HepG2 (cell line): Measurements from ENCODE around the gene STK40. TPM values are rescaled to one million over a fixed set of nuclear protein-coding genes. Genes with fewer than 3 reads are reported as not detected.

Experiments used
- ELF1 ChIP-seq: sonication (generic); formaldehyde crosslinking; IDR thresholded peaks from 2 replicates; pipeline ENCODE4 v1.4.0; 2020; ENCODE audit warnings: missing genetic modification reagents
- FOSL1 ChIP-seq: sonication (generic); formaldehyde crosslinking; IDR thresholded peaks from 2 replicates; pipeline ENCODE4 v1.9.0; 2021; ENCODE audit warnings: missing genetic modification reagents, borderline replicate concordance
- FOSL2 ChIP-seq: sonication (generic); formaldehyde crosslinking; IDR thresholded peaks from 2 replicates; pipeline ENCODE4 v1.4.0; 2020; ENCODE audit warnings: missing genetic modification reagents
- HIVEP1 ChIP-seq: sonication (generic); formaldehyde crosslinking; IDR thresholded peaks from 2 replicates; pipeline ENCODE4 v1.4.0; 2020; ENCODE audit warnings: mild to moderate bottlenecking, missing genetic modification reagents
- MTA1 ChIP-seq: sonication (generic); formaldehyde crosslinking; IDR thresholded peaks from 2 replicates; pipeline ENCODE4 v1.4.0; 2020; ENCODE audit warnings: missing genetic modification reagents, mild to moderate bottlenecking, borderline replicate concordance
- SAFB2 ChIP-seq: sonication (generic); formaldehyde crosslinking; IDR thresholded peaks from 2 replicates; pipeline ENCODE4 v1.5.1; 2020; ENCODE audit warnings: missing genetic modification reagents, low read depth, mild to moderate bottlenecking, borderline replicate concordance
- SALL2 ChIP-seq: sonication (generic); formaldehyde crosslinking; IDR thresholded peaks from 2 replicates; pipeline ENCODE4 v1.8.1; 2023; ENCODE audit warnings: mild to moderate bottlenecking, missing genetic modification reagents, inconsistent platforms
- TBL1XR1 ChIP-seq: fragments of 150-350 bp; IDR thresholded peaks from 2 replicates; pipeline ENCODE4 v1.6.1; 2014; ENCODE audit warnings: borderline replicate concordance, low read length; ENCODE audit not compliant: partially characterized antibody
- TBX3 ChIP-seq: fragments of 450-650 bp; IDR thresholded peaks from 2 replicates; pipeline ENCODE4 v1.6.1; 2017; ENCODE audit warnings: antibody characterized with exemption, mild to moderate bottlenecking, inconsistent platforms, borderline replicate concordance
- ZBTB33 ChIP-seq: sonication (generic); formaldehyde crosslinking; IDR thresholded peaks from 2 replicates; pipeline ENCODE4 v1.4.0; 2020; ENCODE audit warnings: missing genetic modification reagents
- ZNF136 ChIP-seq: sonication (generic); formaldehyde crosslinking; IDR thresholded peaks from 2 replicates; pipeline ENCODE4 v1.8.1; 2022; ENCODE audit warnings: low read depth, mild to moderate bottlenecking, moderate library complexity, missing genetic modification reagents
- ZNF570 ChIP-seq: sonication (generic); formaldehyde crosslinking; IDR thresholded peaks from 2 replicates; pipeline ENCODE4 v1.4.0; 2020; ENCODE audit warnings: mild to moderate bottlenecking, missing genetic modification reagents, borderline replicate concordance
- ZNF790 ChIP-seq: sonication (generic); formaldehyde crosslinking; IDR thresholded peaks from 2 replicates; pipeline ENCODE4 v1.8.0; 2022; ENCODE audit warnings: missing genetic modification reagents, mild to moderate bottlenecking, borderline replicate concordance
- polyA plus RNA-seq, 8 experiments: library from polyadenylated mRNA; depleted of rRNA in 3 of 8; stranded (reverse) in 7 of 8; unstranded in 1 of 8; fragments of >200 nt; fragmentation: Illumina TruSeq in 4 of 8; extraction: Trizol in 4 of 8; gene quantifications; 2 replicates each; pipeline versions ENCODE4 v1.2.1 to v1.2.3, GENCODE V29; 2011 to 2016; ENCODE audit warnings: low read depth in 4 of 8, missing spikeins in 1 of 8, mixed read lengths in 1 of 8; ENCODE audit not compliant: insufficient read depth in 1 of 8
- total RNA-seq, 5 experiments: library from RNA; depleted of rRNA; stranded (reverse); fragments of >200 nt; fragmentation: Illumina TruSeq; extraction: Trizol; gene quantifications; 2 replicates each; pipeline ENCODE4 v1.2.3, GENCODE V29; 2016; ENCODE audit warnings: low read depth in 1 of 5
- TF ChIP-seq, protein P1 (sequence below): sonication (generic); formaldehyde crosslinking; IDR thresholded peaks from one replicate; pipeline ENCODE4 v1.5.1; 2020; ENCODE audit warnings: mild to moderate bottlenecking, missing genetic modification reagents; ENCODE audit errors: not compliant biosample characterization
- TF ChIP-seq, protein P2 (sequence below): sonication (generic); formaldehyde crosslinking; IDR thresholded peaks from 2 replicates; pipeline ENCODE4 v1.5.1; 2020; ENCODE audit warnings: mild to moderate bottlenecking, moderate library complexity, missing genetic modification reagents
- TF ChIP-seq, protein P3 (sequence below): sonication (generic); formaldehyde crosslinking; conservative IDR thresholded peaks from 2 replicates; pipeline ENCODE4 v1.4.0; 2020; ENCODE audit warnings: missing genetic modification reagents

The STK40 gene
- total and polyA plus RNA-seq, 2 of the 13 experiments (the other 11 are each of a cell fraction or from before 2014, with no cell fraction given), result 33.8 to 35.1 TPM

DNA sequence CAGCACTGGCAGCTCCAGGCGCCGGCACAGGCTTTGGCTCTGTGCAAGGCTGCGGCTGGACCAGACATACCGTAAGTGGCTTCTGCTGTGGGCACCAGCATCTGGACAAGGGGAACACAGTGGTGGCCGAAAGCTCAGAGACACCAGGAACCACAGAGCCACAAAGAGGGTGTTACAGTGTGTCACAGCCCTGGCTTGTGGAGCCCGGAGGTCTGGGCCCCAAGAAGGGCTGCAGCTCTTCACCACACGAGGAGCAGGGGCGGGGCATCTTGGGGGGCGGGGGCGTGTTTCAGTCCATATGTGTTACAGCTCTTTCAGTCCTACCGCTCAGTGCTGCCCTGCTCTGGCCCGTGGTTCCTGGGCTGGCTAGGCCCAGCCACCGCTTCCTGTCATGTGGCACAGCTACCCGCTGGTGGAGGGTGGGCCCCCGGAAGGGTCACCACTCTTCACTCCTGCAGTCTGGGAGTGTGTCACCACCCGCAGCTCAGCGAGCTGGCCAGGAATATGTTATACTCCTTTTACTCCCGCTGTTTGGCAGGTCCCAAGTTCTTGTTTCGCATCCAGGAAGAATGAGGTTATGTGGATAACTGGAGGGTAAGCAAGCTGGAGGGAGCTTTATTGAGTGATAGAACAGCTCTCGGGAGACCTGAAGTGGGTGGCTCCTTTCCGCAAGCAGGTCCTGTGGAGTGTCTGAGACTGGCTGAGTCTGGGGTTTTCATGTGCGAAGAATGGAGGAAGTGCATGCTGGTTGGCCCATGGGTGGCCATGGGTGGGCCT lies 15.3 kb upstream of the STK40 start (continued):
- TF ChIP-seq, protein P1, sequence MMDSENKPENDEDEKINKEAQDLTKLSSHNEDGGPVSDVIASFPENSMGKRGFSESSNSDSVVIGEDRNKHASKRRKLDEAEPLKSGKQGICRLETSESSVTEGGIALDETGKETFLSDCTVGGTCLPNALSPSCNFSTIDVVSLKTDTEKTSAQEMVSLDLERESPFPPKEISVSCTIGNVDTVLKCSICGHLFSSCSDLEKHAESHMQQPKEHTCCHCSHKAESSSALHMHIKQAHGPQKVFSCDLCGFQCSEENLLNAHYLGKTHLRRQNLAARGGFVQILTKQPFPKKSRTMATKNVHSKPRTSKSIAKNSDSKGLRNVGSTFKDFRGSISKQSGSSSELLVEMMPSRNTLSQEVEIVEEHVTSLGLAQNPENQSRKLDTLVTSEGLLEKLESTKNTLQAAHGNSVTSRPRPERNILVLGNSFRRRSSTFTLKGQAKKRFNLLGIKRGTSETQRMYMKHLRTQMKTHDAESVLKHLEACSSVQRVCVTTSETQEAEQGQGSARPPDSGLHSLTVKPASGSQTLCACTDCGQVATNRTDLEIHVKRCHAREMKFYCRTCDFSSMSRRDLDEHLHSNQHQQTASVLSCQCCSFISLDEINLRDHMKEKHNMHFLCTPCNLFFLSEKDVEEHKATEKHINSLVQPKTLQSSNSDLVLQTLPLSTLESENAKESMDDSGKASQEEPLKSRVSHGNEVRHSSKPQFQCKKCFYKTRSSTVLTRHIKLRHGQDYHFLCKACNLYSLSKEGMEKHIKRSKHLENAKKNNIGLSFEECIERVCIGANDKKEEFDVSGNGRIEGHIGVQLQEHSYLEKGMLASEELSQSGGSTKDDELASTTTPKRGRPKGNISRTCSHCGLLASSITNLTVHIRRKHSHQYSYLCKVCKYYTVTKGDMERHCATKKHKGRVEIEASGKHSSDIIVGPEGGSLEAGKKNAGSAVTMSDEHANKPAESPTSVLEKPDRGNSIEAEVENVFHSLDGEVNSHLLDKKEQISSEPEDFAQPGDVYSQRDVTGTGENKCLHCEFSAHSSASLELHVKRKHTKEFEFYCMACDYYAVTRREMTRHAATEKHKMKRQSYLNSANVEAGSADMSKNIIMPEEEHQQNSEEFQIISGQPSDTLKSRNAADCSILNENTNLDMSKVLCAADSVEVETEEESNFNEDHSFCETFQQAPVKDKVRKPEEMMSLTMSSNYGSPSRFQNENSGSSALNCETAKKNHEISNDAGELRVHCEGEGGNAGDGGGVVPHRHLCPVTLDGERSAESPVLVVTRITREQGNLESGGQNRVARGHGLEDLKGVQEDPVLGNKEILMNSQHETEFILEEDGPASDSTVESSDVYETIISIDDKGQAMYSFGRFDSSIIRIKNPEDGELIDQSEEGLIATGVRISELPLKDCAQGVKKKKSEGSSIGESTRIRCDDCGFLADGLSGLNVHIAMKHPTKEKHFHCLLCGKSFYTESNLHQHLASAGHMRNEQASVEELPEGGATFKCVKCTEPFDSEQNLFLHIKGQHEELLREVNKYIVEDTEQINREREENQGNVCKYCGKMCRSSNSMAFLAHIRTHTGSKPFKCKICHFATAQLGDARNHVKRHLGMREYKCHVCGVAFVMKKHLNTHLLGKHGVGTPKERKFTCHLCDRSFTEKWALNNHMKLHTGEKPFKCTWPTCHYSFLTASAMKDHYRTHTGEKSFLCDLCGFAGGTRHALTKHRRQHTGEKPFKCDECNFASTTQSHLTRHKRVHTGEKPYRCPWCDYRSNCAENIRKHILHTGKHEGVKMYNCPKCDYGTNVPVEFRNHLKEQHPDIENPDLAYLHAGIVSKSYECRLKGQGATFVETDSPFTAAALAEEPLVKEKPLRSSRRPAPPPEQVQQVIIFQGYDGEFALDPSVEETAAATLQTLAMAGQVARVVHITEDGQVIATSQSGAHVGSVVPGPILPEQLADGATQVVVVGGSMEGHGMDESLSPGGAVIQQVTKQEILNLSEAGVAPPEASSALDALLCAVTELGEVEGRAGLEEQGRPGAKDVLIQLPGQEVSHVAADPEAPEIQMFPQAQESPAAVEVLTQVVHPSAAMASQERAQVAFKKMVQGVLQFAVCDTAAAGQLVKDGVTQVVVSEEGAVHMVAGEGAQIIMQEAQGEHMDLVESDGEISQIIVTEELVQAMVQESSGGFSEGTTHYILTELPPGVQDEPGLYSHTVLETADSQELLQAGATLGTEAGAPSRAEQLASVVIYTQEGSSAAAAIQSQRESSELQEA (CRISPR knock-in tag), result no peak
- no peak for TF ChIP-seq MTA1 (CRISPR knock-in tag)
- TF ChIP-seq ZNF570, result no peak
- TF ChIP-seq ZNF790 (CRISPR knock-in tag), result no peak
- TF ChIP-seq, protein P2, sequence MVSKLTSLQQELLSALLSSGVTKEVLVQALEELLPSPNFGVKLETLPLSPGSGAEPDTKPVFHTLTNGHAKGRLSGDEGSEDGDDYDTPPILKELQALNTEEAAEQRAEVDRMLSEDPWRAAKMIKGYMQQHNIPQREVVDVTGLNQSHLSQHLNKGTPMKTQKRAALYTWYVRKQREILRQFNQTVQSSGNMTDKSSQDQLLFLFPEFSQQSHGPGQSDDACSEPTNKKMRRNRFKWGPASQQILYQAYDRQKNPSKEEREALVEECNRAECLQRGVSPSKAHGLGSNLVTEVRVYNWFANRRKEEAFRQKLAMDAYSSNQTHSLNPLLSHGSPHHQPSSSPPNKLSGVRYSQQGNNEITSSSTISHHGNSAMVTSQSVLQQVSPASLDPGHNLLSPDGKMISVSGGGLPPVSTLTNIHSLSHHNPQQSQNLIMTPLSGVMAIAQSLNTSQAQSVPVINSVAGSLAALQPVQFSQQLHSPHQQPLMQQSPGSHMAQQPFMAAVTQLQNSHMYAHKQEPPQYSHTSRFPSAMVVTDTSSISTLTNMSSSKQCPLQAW, result peak; percentile 70; the same call in 1 of the 2 replicates
- TF ChIP-seq FOSL2 (CRISPR knock-in tag), result peak; percentile 57
- no peak for TF ChIP-seq TBL1XR1
- no peak for TF ChIP-seq TBX3
- no peak; the same call in 1 of the 2 replicates for TF ChIP-seq ZNF136
- TF ChIP-seq, protein P3, sequence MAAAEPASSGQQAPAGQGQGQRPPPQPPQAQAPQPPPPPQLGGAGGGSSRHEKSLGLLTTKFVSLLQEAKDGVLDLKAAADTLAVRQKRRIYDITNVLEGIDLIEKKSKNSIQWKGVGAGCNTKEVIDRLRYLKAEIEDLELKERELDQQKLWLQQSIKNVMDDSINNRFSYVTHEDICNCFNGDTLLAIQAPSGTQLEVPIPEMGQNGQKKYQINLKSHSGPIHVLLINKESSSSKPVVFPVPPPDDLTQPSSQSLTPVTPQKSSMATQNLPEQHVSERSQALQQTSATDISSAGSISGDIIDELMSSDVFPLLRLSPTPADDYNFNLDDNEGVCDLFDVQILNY, result no peak
- no peak for TF ChIP-seq SALL2 (CRISPR knock-in tag)
- no peak; the same call in 1 of the 2 replicates for TF ChIP-seq HIVEP1
- TF ChIP-seq ELF1 (CRISPR knock-in tag), result peak; percentile 88
- TF ChIP-seq ZBTB33, result no peak
- peak; percentile 61; the same call in 1 of the 2 replicates for TF ChIP-seq SAFB2 (CRISPR knock-in tag)
- TF ChIP-seq FOSL1, result no peak
